OCI-LY1 (cell line): ENCODE results near the gene TMEM40.

ENCODE experiments used
- H2AFZ ChIP-seq: fragments of 200-600 bp; sonication (generic), shearing (Covaris generic); 2 replicates; pipeline ENCODE4 v1.6.0; 2014; ENCODE audit warnings: antibody characterized with exemption, mild to moderate bottlenecking, low read length
- H3F3A ChIP-seq: fragments of 200-600 bp; sonication (generic), shearing (Covaris generic); 2 replicates; pipeline ENCODE4 v1.6.0; 2014; ENCODE audit warnings: mild to moderate bottlenecking, antibody characterized with exemption, low read length, moderate library complexity; ENCODE audit not compliant: insufficient read depth
- H3K27ac ChIP-seq: fragments of 200-600 bp; sonication (generic); 2 replicates; pipeline ENCODE4 v1.5.1; 2014; ENCODE audit warnings: low read length, mixed run types, mild to moderate bottlenecking, low read depth; ENCODE audit not compliant: poor library complexity, severe bottlenecking
- H3K27me3 ChIP-seq: fragments of 200-600 bp; sonication (generic); 2 replicates; pipeline ENCODE4 v1.6.0; 2014; ENCODE audit warnings: antibody characterized with exemption, mild to moderate bottlenecking, low read length, moderate library complexity; ENCODE audit not compliant: insufficient read depth
- H3K36me3 ChIP-seq: fragments of 200-600 bp; sonication (generic); 2 replicates; pipeline ENCODE4 v1.6.1; 2014; ENCODE audit warnings: mild to moderate bottlenecking, antibody characterized with exemption, low read length, moderate library complexity, mixed read lengths; ENCODE audit not compliant: insufficient read depth
- H3K4me1 ChIP-seq: fragments of 200-600 bp; sonication (generic); 2 replicates; pipeline ENCODE4 v1.5.1; 2014; ENCODE audit warnings: mild to moderate bottlenecking, low read length, moderate library complexity; ENCODE audit not compliant: insufficient read depth, severe bottlenecking
- H3K4me2 ChIP-seq: fragments of 200-600 bp; sonication (generic), shearing (Covaris generic); 2 replicates; pipeline ENCODE4 v1.6.1; 2014; ENCODE audit warnings: low read length
- H3K4me3 ChIP-seq: fragments of 200-600 bp; sonication (generic); 2 replicates; pipeline ENCODE4 v1.5.1; 2014; ENCODE audit warnings: low read length, low read depth, mild to moderate bottlenecking, mixed read lengths; ENCODE audit not compliant: poor library complexity, severe bottlenecking
- H3K79me2 ChIP-seq: fragments of 200-600 bp; shearing (Covaris generic); 2 replicates; pipeline ENCODE4 v1.6.1; 2016; ENCODE audit warnings: mixed run types, low read length, mixed read lengths; ENCODE audit not compliant: insufficient read depth
- H3K9ac ChIP-seq: fragments of 200-600 bp; sonication (generic), shearing (Covaris generic); 2 replicates; pipeline ENCODE4 v1.6.1; 2014; ENCODE audit warnings: mild to moderate bottlenecking, low read length, mixed read lengths
- H3K9me2 ChIP-seq: fragments of 200-600 bp; sonication (generic), shearing (Covaris generic); 2 replicates; pipeline ENCODE4 v1.6.1; 2014; ENCODE audit warnings: low read depth, mild to moderate bottlenecking, low read length, mixed read lengths
- H3K9me3 ChIP-seq: fragments of 200-600 bp; shearing (Covaris generic); 2 replicates; pipeline ENCODE4 v1.6.1; 2014; ENCODE audit warnings: low read length, mixed read lengths
- H4K20me1 ChIP-seq: fragments of 200-600 bp; sonication (generic), shearing (Covaris generic); 2 replicates; pipeline ENCODE4 v1.6.0; 2016; ENCODE audit warnings: mild to moderate bottlenecking, low read length; ENCODE audit not compliant: insufficient read depth
- EZH2 ChIP-seq: fragments of 200-600 bp; sonication (generic), shearing (Covaris generic); IDR thresholded peaks from 2 replicates; pipeline ENCODE4 v1.8.0; 2017; ENCODE audit warnings: borderline replicate concordance, mixed run types, mild to moderate bottlenecking, antibody characterized with exemption, low read length, moderate library complexity, mixed read lengths
- TF ChIP-seq, protein P1 (sequence below): fragments of 200-600 bp; sonication (generic), shearing (Covaris generic); IDR thresholded peaks from 2 replicates; pipeline ENCODE4 v1.5.1; 2017; ENCODE audit warnings: mild to moderate bottlenecking, antibody characterized with exemption, low read length, moderate library complexity, mixed read lengths

The TMEM40 gene

DNA sequence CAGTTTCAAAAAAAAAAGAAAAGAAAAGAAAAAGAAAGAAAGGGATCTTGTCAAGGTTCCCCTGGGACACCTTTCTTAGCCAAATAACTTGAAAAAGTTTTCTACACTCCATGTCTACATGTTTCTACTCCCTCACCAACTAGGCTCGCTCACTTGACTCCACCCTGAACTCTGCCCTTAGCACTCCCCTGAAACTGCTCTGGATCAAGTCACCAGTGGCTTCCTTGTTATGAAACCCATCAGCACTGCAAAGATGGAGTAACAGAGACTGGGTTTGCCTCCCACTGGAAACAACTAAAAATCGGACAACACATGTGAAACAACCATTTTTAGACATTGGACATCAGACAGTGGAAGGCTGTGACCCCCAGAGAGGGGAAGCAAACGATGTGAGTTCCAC, 36.8 kb downstream of the TMEM40 start:
- H2AFZ ChIP-seq: no peak overlapping the region
- H3K27ac ChIP-seq: no peak overlapping the region
- H3K27me3 ChIP-seq: no peaks in the 10 kb centered on the region; the same call in 1 of the 2 replicates
- no peaks in the 10 kb centered on the region for H4K20me1 ChIP-seq
- no peaks in the 10 kb centered on the region for H3K79me2 ChIP-seq
- H3K9me2 ChIP-seq: no peaks in the 10 kb centered on the region
- no peak overlapping the region for H3K9ac ChIP-seq
- no peaks in the 10 kb centered on the region for H3K36me3 ChIP-seq
- TF ChIP-seq, protein P1, sequence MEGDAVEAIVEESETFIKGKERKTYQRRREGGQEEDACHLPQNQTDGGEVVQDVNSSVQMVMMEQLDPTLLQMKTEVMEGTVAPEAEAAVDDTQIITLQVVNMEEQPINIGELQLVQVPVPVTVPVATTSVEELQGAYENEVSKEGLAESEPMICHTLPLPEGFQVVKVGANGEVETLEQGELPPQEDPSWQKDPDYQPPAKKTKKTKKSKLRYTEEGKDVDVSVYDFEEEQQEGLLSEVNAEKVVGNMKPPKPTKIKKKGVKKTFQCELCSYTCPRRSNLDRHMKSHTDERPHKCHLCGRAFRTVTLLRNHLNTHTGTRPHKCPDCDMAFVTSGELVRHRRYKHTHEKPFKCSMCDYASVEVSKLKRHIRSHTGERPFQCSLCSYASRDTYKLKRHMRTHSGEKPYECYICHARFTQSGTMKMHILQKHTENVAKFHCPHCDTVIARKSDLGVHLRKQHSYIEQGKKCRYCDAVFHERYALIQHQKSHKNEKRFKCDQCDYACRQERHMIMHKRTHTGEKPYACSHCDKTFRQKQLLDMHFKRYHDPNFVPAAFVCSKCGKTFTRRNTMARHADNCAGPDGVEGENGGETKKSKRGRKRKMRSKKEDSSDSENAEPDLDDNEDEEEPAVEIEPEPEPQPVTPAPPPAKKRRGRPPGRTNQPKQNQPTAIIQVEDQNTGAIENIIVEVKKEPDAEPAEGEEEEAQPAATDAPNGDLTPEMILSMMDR: no peak
- no peak for TF ChIP-seq EZH2
- no peak overlapping the region for H3K4me3 ChIP-seq
- no peak overlapping the region for H3K4me2 ChIP-seq
- no peaks in the 10 kb centered on the region for H3F3A ChIP-seq
- H3K4me1 ChIP-seq: no peaks in the 10 kb centered on the region
- no peaks in the 10 kb centered on the region for H3K9me3 ChIP-seq

DNA sequence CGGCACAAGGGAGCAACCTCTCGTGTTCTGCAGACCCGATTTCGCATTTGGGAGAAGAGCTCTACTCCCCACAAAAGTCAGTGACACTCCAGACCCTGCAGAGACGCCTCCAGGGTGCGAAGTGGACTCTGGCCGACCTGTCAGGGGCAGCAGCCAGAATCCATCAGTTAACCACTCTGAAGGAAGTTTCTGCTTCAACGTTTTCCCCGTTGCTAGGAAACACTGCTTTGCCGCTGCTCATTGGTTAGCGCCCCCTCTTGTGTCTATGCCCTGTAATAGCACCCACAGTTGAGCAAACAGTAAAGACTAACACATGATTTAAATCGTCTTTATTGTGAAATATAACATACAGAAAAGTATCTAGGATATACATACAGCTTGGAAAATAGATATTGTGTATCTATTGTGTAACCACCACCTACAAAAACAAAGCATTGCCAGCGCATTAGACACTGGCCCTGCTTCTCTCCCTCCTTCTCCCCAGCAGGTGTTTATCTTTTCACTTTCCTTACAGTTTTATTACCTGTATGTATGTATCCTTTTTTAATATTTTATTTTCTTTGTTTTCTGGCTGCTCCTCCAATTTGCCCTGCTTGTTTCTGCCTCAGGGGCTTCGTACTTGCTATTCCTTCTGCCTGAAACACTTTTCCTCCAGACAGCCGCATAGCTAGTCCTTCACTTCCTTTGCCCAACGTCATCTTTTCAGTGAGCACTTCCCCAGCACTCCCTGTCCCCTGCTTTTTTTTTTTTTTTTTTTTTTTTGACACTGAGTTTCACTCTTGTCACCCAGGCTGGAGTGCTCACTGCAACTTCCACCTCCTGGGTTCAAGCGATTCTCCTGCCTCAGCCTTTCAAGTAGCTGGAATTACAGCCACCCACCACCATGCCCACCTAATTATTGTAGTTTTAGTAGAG, 38.8 kb downstream of the TMEM40 start:
- Histone ChIP-seq H3K4me3 (no peak overlapping the region), H3K36me3 (no peaks in the 10 kb centered on the region)

DNA sequence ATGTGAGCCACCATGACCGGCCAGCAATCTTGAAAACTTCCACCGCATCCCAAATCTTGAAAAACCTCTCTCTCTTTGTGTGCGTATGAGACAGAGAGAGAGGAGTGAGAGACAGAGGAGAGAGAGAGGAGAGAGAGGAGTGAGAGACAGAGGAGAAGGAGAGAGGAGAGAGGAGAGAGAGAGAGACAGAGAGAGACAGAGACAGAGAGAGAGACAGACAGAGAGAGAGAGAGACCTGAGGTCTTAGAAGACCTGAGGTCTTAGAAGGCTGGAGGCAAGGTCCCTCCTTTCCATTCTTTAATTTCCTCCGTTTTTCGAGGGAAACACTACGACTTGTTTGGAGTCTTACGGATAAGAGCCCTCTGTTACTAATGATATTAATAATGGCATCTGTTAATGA, 39.5 kb downstream of the TMEM40 start:
- Histone ChIP-seq H3K9me2 (no peaks in the 10 kb centered on the region), H3F3A (no peaks in the 10 kb centered on the region), H3K4me3 (no peak overlapping the region), H3K4me1 (no peaks in the 10 kb centered on the region), H3K4me2 (peak overlapping the region; percentile 23; the same call in 1 of the 2 replicates), H3K27me3 (no peaks in the 10 kb centered on the region; the same call in 1 of the 2 replicates), H3K36me3 (no peaks in the 10 kb centered on the region), H4K20me1 (no peaks in the 10 kb centered on the region), H3K9me3 (no peaks in the 10 kb centered on the region), H3K79me2 (no peaks in the 10 kb centered on the region), H3K27ac (no peak overlapping the region), H2AFZ (no peak overlapping the region), H3K9ac (no peak overlapping the region)
- no peak for TF ChIP-seq EZH2
- TF ChIP-seq, protein P1: no peak

More for the DNA sequence above, 38.8 kb downstream of the TMEM40 start:
- Histone ChIP-seq H3K4me1 (no peaks in the 10 kb centered on the region), H3K27ac (no peak overlapping the region), H3K9ac (no peak overlapping the region), H3K9me3 (no peaks in the 10 kb centered on the region), H3K27me3 (no peaks in the 10 kb centered on the region; the same call in 1 of the 2 replicates), H3K9me2 (no peaks in the 10 kb centered on the region), H3K79me2 (no peaks in the 10 kb centered on the region), H3F3A (no peaks in the 10 kb centered on the region), H3K4me2 (peak overlapping the region; percentile 23; the same call in 1 of the 2 replicates), H4K20me1 (no peaks in the 10 kb centered on the region), H2AFZ (no peak overlapping the region)
- TF ChIP-seq EZH2: no peak
- TF ChIP-seq, protein P1: peak; percentile 96
